ENCODE measurements around the gene SFT2D1. TPM values are rescaled to one million over a fixed set of nuclear protein-coding genes. Genes with fewer than 3 reads are reported as not detected.

The SFT2D1 gene
- total RNA-seq, 1 donor from 2014 or later: 48.9 TPM

GRCh38 chr6:166313255-166314070, 28.9 kb downstream of the SFT2D1 start:
- no peak overlapping the region for H3K27ac ChIP-seq
- H3K36me3 ChIP-seq: no peaks in the 10 kb centered on the region
- H3F3A ChIP-seq (ENCODE audit: low read depth): no peaks in the 10 kb centered on the region
- no peak overlapping the region for H3K4me2 ChIP-seq
- H3K27ac Mint-ChIP-seq: no peak overlapping the region
- no peaks in the 10 kb centered on the region for H3K9me3 ChIP-seq (ENCODE audit: low read depth)
- TF ChIP-seq EZH2phosphoT487 (IDR thresholded peaks at IDR 0.05) (no peak), CTCF (IDR thresholded peaks at IDR 0.05) (peak; percentile 73)
- H3K27me3 ChIP-seq: peaks cover 36% of the 10 kb centered on the region
- no peak overlapping the region for H2AFZ ChIP-seq (replicated peaks)
- H3K27me3 Mint-ChIP-seq (ENCODE audit: insufficient read depth, low read depth): peaks cover 19% of the 10 kb centered on the region
- no peaks in the 10 kb centered on the region for H3K9me3 Mint-ChIP-seq
- H3K4me3 ChIP-seq: no peak overlapping the region
- no peak overlapping the region for H3K9ac ChIP-seq
- H3K4me1 ChIP-seq: no peaks in the 10 kb centered on the region
- H3K79me2 ChIP-seq (ENCODE audit: low read depth): no peaks in the 10 kb centered on the region
- no peaks in the 10 kb centered on the region for H3K36me3 Mint-ChIP-seq
- H3K4me1 Mint-ChIP-seq: peaks cover 17% of the 10 kb centered on the region
- peak overlapping the region; percentile 18 for H3K4me3 Mint-ChIP-seq
- no peaks in the 10 kb centered on the region for H4K20me1 ChIP-seq (ENCODE audit: low read depth)
- DNase-seq (ENCODE audit: low spot score): peak; percentile 80

- Mint-ChIP-seq H3K27ac (no peak overlapping the region), H3K9me3 (no peaks in the 10 kb centered on the region), H3K4me3 (no peak overlapping the region), H3K27me3 (ENCODE audit: insufficient read depth, low read depth) (peaks cover 21% of the 10 kb centered on the region), H3K36me3 (no peaks in the 10 kb centered on the region), H3K4me1 (peaks cover 17% of the 10 kb centered on the region)
- H3K9me3 ChIP-seq (ENCODE audit: low read depth): no peaks in the 10 kb centered on the region
- no peaks in the 10 kb centered on the region for H3K79me2 ChIP-seq (ENCODE audit: low read depth)
- DNase-seq (ENCODE audit: low spot score): no peak
- no peak overlapping the region for H2AFZ ChIP-seq (replicated peaks)
- peaks cover 42% of the 10 kb centered on the region for H3K27me3 ChIP-seq
- H3K36me3 ChIP-seq: no peaks in the 10 kb centered on the region
- no peak overlapping the region for H3K4me2 ChIP-seq
- no peaks in the 10 kb centered on the region for H4K20me1 ChIP-seq (ENCODE audit: low read depth)
- no peak for TF ChIP-seq CTCF (IDR thresholded peaks at IDR 0.05)
- TF ChIP-seq EZH2phosphoT487 (IDR thresholded peaks at IDR 0.05): no peak
- TF ChIP-seq EZH2 (IDR thresholded peaks at IDR 0.05): no peak
- H3K4me1 ChIP-seq: no peaks in the 10 kb centered on the region
- no peak overlapping the region for H3K27ac ChIP-seq
- H3F3A ChIP-seq (ENCODE audit: low read depth): no peaks in the 10 kb centered on the region
- H3K9ac ChIP-seq: no peak overlapping the region
- H3K4me3 ChIP-seq: no peak overlapping the region
Observed at GRCh38 chr6:166312832-166313231, 29.5 kb downstream of the SFT2D1 start.

GRCh38 chr6:166310634-166311033, 31.7 kb downstream of the SFT2D1 start:
- Histone ChIP-seq H3K27me3 (peaks cover 64% of the 10 kb centered on the region), H3F3A (ENCODE audit: low read depth) (no peaks in the 10 kb centered on the region), H3K4me1 (no peaks in the 10 kb centered on the region), H3K27ac (no peak overlapping the region), H3K4me2 (no peak overlapping the region), H3K9me3 (ENCODE audit: low read depth) (no peaks in the 10 kb centered on the region), H4K20me1 (ENCODE audit: low read depth) (no peaks in the 10 kb centered on the region), H3K4me3 (no peak overlapping the region), H3K9ac (no peak overlapping the region), H3K79me2 (ENCODE audit: low read depth) (no peaks in the 10 kb centered on the region), H3K36me3 (no peaks in the 10 kb centered on the region), H2AFZ (replicated peaks) (no peak overlapping the region)
- no peak overlapping the region for H3K4me3 Mint-ChIP-seq
- H3K27me3 Mint-ChIP-seq (ENCODE audit: insufficient read depth, low read depth): peaks cover 25% of the 10 kb centered on the region
- no peaks in the 10 kb centered on the region for H3K9me3 Mint-ChIP-seq
- no peak overlapping the region for H3K27ac Mint-ChIP-seq
- peaks cover 24% of the 10 kb centered on the region for H3K4me1 Mint-ChIP-seq
- H3K36me3 Mint-ChIP-seq: no peaks in the 10 kb centered on the region
- TF ChIP-seq EZH2 (IDR thresholded peaks at IDR 0.05) (no peak), CTCF (IDR thresholded peaks at IDR 0.05) (no peak), EZH2phosphoT487 (IDR thresholded peaks at IDR 0.05) (no peak)
- DNase-seq (ENCODE audit: low spot score): no peak
